Ishikawa (cell line): ENCODE measurements around the gene PIGW.
A peak's percentile ranks its signal among the peaks of the same experiment; 100 is the strongest.

Source experiments
- CEBPB ChIP-seq: IDR thresholded peaks from 2 replicates; pipeline ENCODE4 v1.6.1; 2012
- CREB1 ChIP-seq: IDR thresholded peaks from 2 replicates; pipeline ENCODE4 v1.6.1; 2012; ENCODE audit warnings: low read depth
- EGR1 ChIP-seq: IDR thresholded peaks from 2 replicates; pipeline ENCODE4 v1.6.1; 2012
- EP300 ChIP-seq: IDR thresholded peaks from 2 replicates; pipeline ENCODE4 v1.6.1; 2012; ENCODE audit warnings: borderline replicate concordance
- FOXM1 ChIP-seq: IDR thresholded peaks from 2 replicates; pipeline ENCODE4 v1.6.1; 2012; ENCODE audit warnings: low read depth, borderline replicate concordance
- MAX ChIP-seq: IDR thresholded peaks from 2 replicates; pipeline ENCODE4 v1.6.1; 2012
- NFIC ChIP-seq: IDR thresholded peaks from 2 replicates; pipeline ENCODE4 v1.6.1; 2012
- RAD21 ChIP-seq: IDR thresholded peaks from 2 replicates; pipeline ENCODE4 v1.6.1; 2012; ENCODE audit warnings: low read depth
- REST ChIP-seq: IDR thresholded peaks from 2 replicates; pipeline ENCODE4 v1.6.1; 2012; ENCODE audit warnings: low read depth, mild to moderate bottlenecking
- TAF1 ChIP-seq: IDR thresholded peaks from 2 replicates; pipeline ENCODE4 v1.6.1; 2012; ENCODE audit warnings: low read depth, mild to moderate bottlenecking
- TCF12 ChIP-seq: IDR thresholded peaks from 2 replicates; pipeline ENCODE4 v1.6.1; 2012; ENCODE audit warnings: low read depth
- TEAD4 ChIP-seq: IDR thresholded peaks from 2 replicates; pipeline ENCODE4 v1.6.1; 2012
- USF1 ChIP-seq: IDR thresholded peaks from 2 replicates; pipeline ENCODE4 v1.6.1; 2012
- YY1 ChIP-seq: IDR thresholded peaks from 2 replicates; pipeline ENCODE4 v1.6.1; 2012; ENCODE audit warnings: low read depth
- ZBTB7A ChIP-seq: IDR thresholded peaks from 2 replicates; pipeline ENCODE4 v1.6.1; 2012; ENCODE audit warnings: low read depth

PIGW gene

GRCh38 chr17:36498560-36499300 is 36.1 kb upstream of the PIGW start:
- TF ChIP-seq ZBTB7A (no peak), TCF12 (no peak)

GRCh38 chr17:36500745-36501225 is 34.0 kb upstream of the PIGW start:
- no peak for TF ChIP-seq CREB1
- no peak for TF ChIP-seq YY1
- peak; percentile 51; the same call in 1 of the 2 replicates for TF ChIP-seq TEAD4

GRCh38 chr17:36501351-36501750 is 33.4 kb upstream of the PIGW start:
- no peak for TF ChIP-seq NFIC
- no peak for TF ChIP-seq TAF1
- no peak for TF ChIP-seq EP300
- no peak for TF ChIP-seq FOXM1
- no peak for TF ChIP-seq REST
- no peak for TF ChIP-seq EGR1
- no peak for TF ChIP-seq MAX
- no peak for TF ChIP-seq CREB1
- no peak for TF ChIP-seq TCF12
- no peak for TF ChIP-seq CEBPB
- no peak for TF ChIP-seq TEAD4
- no peak for TF ChIP-seq USF1
- no peak for TF ChIP-seq YY1
- TF ChIP-seq RAD21: no peak
- TF ChIP-seq ZBTB7A: no peak

- TF ChIP-seq TCF12: no peak
- no peak for TF ChIP-seq TAF1
- no peak for TF ChIP-seq ZBTB7A
- TF ChIP-seq FOXM1: no peak
- no peak for TF ChIP-seq YY1
- no peak for TF ChIP-seq USF1
Measured at GRCh38 chr17:36501963-36502362, 32.8 kb upstream of the PIGW start.

- no peak for TF ChIP-seq EGR1
- no peak for TF ChIP-seq RAD21
- no peak for TF ChIP-seq EP300
- no peak for TF ChIP-seq TEAD4
Measured at GRCh38 chr17:36503456-36504155, 31.2 kb upstream of the PIGW start.

GRCh38 chr17:36504156-36504545 is 30.6 kb upstream of the PIGW start:
- no peak for TF ChIP-seq EGR1
- no peak for TF ChIP-seq EP300
- TF ChIP-seq MAX: no peak
- TF ChIP-seq NFIC: no peak
- no peak for TF ChIP-seq FOXM1

- TF ChIP-seq CREB1 (no peak), TCF12 (no peak), USF1 (no peak), ZBTB7A (no peak), EGR1 (no peak), MAX (no peak), REST (no peak), FOXM1 (no peak), EP300 (no peak), NFIC (no peak), TEAD4 (no peak), YY1 (no peak), CEBPB (no peak), TAF1 (no peak), RAD21 (no peak)
Measured at GRCh38 chr17:36505171-36505570, 29.6 kb upstream of the PIGW start.
